SK-N-MC (cell line): ENCODE results near the gene THAP11.
A peak's percentile ranks its signal among the peaks of the same experiment; 100 is the strongest.

Experiments used
- EZH2 ChIP-seq: fragments of 200-600 bp; sonication (generic); IDR thresholded peaks from one replicate; pipeline ENCODE4 v1.6.1; 2017; ENCODE audit warnings: antibody characterized with exemption
- POLR2AphosphoS5 ChIP-seq: IDR thresholded peaks from 2 replicates; pipeline ENCODE4 v1.6.1; 2012; ENCODE audit warnings: mild to moderate bottlenecking, low read depth, low read length, borderline replicate concordance

DNA sequence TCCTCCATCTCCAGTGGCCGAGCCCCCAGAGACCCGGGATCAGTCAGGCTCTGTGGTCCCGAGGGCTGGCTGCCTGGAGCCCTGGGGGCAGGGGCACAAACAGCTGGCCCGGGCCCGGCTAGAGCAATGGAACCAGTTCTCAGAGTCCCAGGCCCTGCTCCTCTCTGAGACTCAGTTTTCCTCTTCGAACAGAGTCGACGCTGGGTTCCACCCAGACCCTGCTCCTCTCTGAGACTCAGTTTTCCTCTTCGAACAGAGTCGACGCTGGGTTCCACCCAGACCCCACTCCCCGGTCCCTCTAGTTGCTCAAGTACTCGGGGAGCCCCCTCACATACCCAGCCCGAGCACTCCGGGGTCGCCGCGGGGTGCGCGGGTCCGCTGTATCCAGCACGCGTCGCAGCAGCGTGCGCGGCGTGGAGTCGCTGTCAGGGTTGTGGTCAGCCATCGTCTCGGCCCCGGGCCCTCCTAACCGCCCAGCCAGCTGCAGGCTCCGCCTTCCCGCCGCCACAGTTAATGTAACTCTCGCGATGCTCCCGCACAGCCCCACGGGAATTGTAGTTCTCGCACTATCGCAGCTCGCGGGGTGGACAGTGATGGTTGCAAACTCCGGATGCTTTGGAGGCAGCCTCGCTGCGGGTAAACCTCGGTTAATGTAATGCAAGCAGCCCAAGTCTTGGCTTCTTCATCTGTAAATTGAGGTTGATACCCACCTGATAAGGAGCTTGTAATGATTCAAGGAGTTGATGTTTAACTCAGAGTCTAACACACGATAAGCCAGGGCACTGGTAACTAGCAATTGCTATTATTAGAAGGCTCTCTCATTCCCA, 8.5 kb upstream of the THAP11 start:
- TF ChIP-seq EZH2 (no peak), POLR2AphosphoS5 (peak; percentile 71)
